IMR-90 (cell line): ENCODE results near the gene NUP210L. TPM values are rescaled to one million over a fixed set of nuclear protein-coding genes. Genes with fewer than 3 reads are reported as not detected.

Source experiments
- ATAC-seq: fragments of 200-7000 bp; cut with Tn5 transposase; 2 replicates; pipeline ENCODE4 v1.9.1; 2020; ENCODE audit warnings: low read depth, mild to moderate bottlenecking, moderate library complexity
- BruUV-seq: library from RNA; stranded (reverse); fragments of 400-500 nt; replicated peaks from 2 replicates; lab custom pipeline; 2021; lab: Mats Ljungman, UMichigan
- CTCF ChIA-PET: fragments of 300-600 bp; formaldehyde crosslinking; extraction: SDS; loops from one replicate; lab custom pipeline; 2021; ENCODE audit warnings: antibody characterized with exemption; lab: Yijun Ruan, JAX
- POLR2A ChIA-PET: fragments of 300-600 bp; sonication (Branson Sonifier 250); formaldehyde crosslinking; loops from one replicate; lab custom pipeline; 2022; ENCODE audit warnings: antibody characterized with exemption; ENCODE audit not compliant: unreplicated experiment; lab: Charles Lee
- DNase-seq: peaks from one replicate; pipeline ENCODE4 v3.0.0; 2013
- H2AFZ ChIP-seq: replicated peaks from 2 replicates; pipeline ENCODE3; 2013; ENCODE audit warnings: low read length, mild to moderate bottlenecking; ENCODE audit not compliant: poor library complexity
- H2AK5ac ChIP-seq: 2 replicates; pipeline ENCODE4 v1.6.1; 2013; ENCODE audit warnings: low read depth, low read length, inconsistent platforms
- H2AK9ac ChIP-seq: replicated peaks from 2 replicates; pipeline ENCODE3; 2013; ENCODE audit warnings: mild to moderate bottlenecking, low read depth, low read length, moderate library complexity; ENCODE audit not compliant: poor library complexity
- H2BK120ac ChIP-seq: 2 replicates; pipeline ENCODE4 v1.6.1; 2013; ENCODE audit warnings: low read depth, low read length, inconsistent platforms
- H2BK15ac ChIP-seq: 3 replicates; pipeline ENCODE4 v1.6.1; 2013; ENCODE audit warnings: low read depth, low read length, inconsistent platforms
- H2BK20ac ChIP-seq: 2 replicates; pipeline ENCODE4 v1.6.1; 2013; ENCODE audit warnings: low read depth, mild to moderate bottlenecking, inconsistent platforms, low read length, moderate library complexity
- H2BK5ac ChIP-seq: 2 replicates; pipeline ENCODE4 v1.6.1; 2013; ENCODE audit warnings: mild to moderate bottlenecking, low read depth, low read length, inconsistent platforms; ENCODE audit not compliant: poor library complexity, severe bottlenecking
- H3K14ac ChIP-seq: replicated peaks from 2 replicates; pipeline ENCODE4 v1.6.1; 2013; ENCODE audit warnings: low read depth, low read length, inconsistent platforms
- H3K18ac ChIP-seq: 2 replicates; pipeline ENCODE4 v1.6.1; 2013; ENCODE audit warnings: low read depth, low read length, control low read depth
- H3K23ac ChIP-seq: 2 replicates; pipeline ENCODE4 v1.6.1; 2013; ENCODE audit warnings: low read depth, low read length, inconsistent platforms
- H3K27ac ChIP-seq: 2 replicates; pipeline ENCODE4 v1.5.1; 2013; ENCODE audit warnings: mild to moderate bottlenecking, control low read depth, low read length; ENCODE audit not compliant: insufficient read depth
- H3K27me3 ChIP-seq: 2 replicates; pipeline ENCODE4 v1.6.1; 2013; ENCODE audit warnings: low read length; ENCODE audit not compliant: control insufficient read depth, insufficient read depth
- H3K36me3 ChIP-seq: 2 replicates; pipeline ENCODE4 v1.6.1; 2013; ENCODE audit warnings: low read length, mixed read lengths; ENCODE audit not compliant: control insufficient read depth, insufficient read depth
- H3K4ac ChIP-seq: 2 replicates; pipeline ENCODE4 v1.6.1; 2013; ENCODE audit warnings: low read depth, low read length, inconsistent platforms
- H3K4me1 ChIP-seq: 2 replicates; pipeline ENCODE4 v1.6.1; 2013; ENCODE audit warnings: low read length, mixed read lengths; ENCODE audit not compliant: control insufficient read depth, insufficient read depth
- H3K4me2 ChIP-seq: 2 replicates; pipeline ENCODE4 v1.6.1; 2013; ENCODE audit warnings: low read depth, mild to moderate bottlenecking, control low read depth, low read length, moderate library complexity
- H3K4me3 ChIP-seq: 2 replicates; pipeline ENCODE4 v1.5.1; 2013; ENCODE audit warnings: low read depth, mild to moderate bottlenecking, control low read depth, low read length, moderate library complexity; ENCODE audit not compliant: insufficient read depth
- H3K56ac ChIP-seq: 2 replicates; pipeline ENCODE4 v1.6.1; 2013; ENCODE audit warnings: low read length, inconsistent platforms; ENCODE audit not compliant: insufficient read depth; ENCODE audit errors: extremely low read depth
- H3K79me1 ChIP-seq, 2 experiments: 2 replicates each; pipeline ENCODE4 v1.6.1; 2013; ENCODE audit warnings: low read length in 2 of 2, inconsistent platforms in 1 of 2, low read depth in 1 of 2
- H3K9ac ChIP-seq: 2 replicates; pipeline ENCODE4 v1.6.1; 2013; ENCODE audit warnings: low read depth, low read length, control low read depth
- H3K9me1 ChIP-seq: 2 replicates; pipeline ENCODE4 v1.6.1; 2013; ENCODE audit warnings: low read length, inconsistent platforms; ENCODE audit not compliant: insufficient read depth
- H3K9me3 ChIP-seq: 2 replicates; pipeline ENCODE4 v1.6.1; 2013; ENCODE audit warnings: low read length; ENCODE audit not compliant: control insufficient read depth, insufficient read depth
- H4K20me1 ChIP-seq: 2 replicates; pipeline ENCODE4 v1.6.1; 2013; ENCODE audit warnings: low read length, inconsistent platforms; ENCODE audit not compliant: insufficient read depth
- H4K5ac ChIP-seq: 2 replicates; pipeline ENCODE4 v1.6.1; 2013; ENCODE audit warnings: mild to moderate bottlenecking, low read depth, low read length, control low read depth
- H4K8ac ChIP-seq, 2 experiments: 2 replicates each; pipeline ENCODE4 v1.6.1; 2013; ENCODE audit warnings: low read depth in 2 of 2, low read length in 2 of 2, control low read depth in 1 of 2, inconsistent platforms in 1 of 2
- H4K91ac ChIP-seq: 2 replicates; pipeline ENCODE4 v1.6.1; 2013; ENCODE audit warnings: low read depth, low read length, inconsistent platforms; ENCODE audit not compliant: insufficient read depth
- MAZ ChIP-seq: IDR thresholded peaks from 2 replicates; pipeline ENCODE4 v1.6.1; 2012; ENCODE audit warnings: low read depth, mild to moderate bottlenecking, low read length, improper control_type of control experiment, moderate library complexity, borderline replicate concordance
- NFE2L2 ChIP-seq: fragments of 150-350 bp; IDR thresholded peaks from 2 replicates; pipeline ENCODE4 v1.6.1; 2016; ENCODE audit warnings: low read depth, mild to moderate bottlenecking, low read length
- POLR2A ChIP-seq: IDR thresholded peaks from 2 replicates; pipeline ENCODE4 v1.6.1; 2012; ENCODE audit warnings: mild to moderate bottlenecking, low read depth, low read length
- WGBS, 2 experiments: methylation state at CpG; one replicate each; pipeline versions ENCODE4 v1.1.5 to v1.1.7; 2013; ENCODE audit warnings: missing lambda C conversion rate in 2 of 2; ENCODE audit not compliant: insufficient read length in 1 of 2; ENCODE audit errors: extremely low coverage in 2 of 2; 5-methylcytosine and 5-hydroxymethylcytosine counted together
- dilution Hi-C: fragments of 300-500 bp; cut with HindIII; formaldehyde crosslinking; loops from one replicate; pipeline ENCODE4 v1.14.3; 2018; ENCODE audit warnings: low sequenced_read_pairs; ENCODE audit not compliant: unreplicated experiment
- in situ Hi-C: fragments of 300-500 bp; cut with MboI; formaldehyde crosslinking; loops from 3 replicates; pipeline ENCODE4 v1.14.3; 2019; ENCODE audit warnings: low sequenced_read_pairs, inconsistent platforms, mixed read lengths
- intact Hi-C: fragments of 100-400 bp; cut with micrococcal nuclease; formaldehyde crosslinking; loops from 2 replicates; pipeline ENCODE4 v1.10.0; 2022
- polyA plus RNA-seq, 3 experiments: library from polyadenylated mRNA; depleted of rRNA; stranded (reverse); fragments of >200 nt; gene quantifications; 2 replicates each; pipeline ENCODE4 v1.2.3, GENCODE V29; 2012; ENCODE audit warnings: low replicate concordance in 1 of 3
- total RNA-seq: library from RNA; depleted of rRNA; stranded (reverse); fragments of >200 nt; gene quantifications from 2 replicates; pipeline ENCODE4 v1.2.3, GENCODE V29; 2012
- TF ChIP-seq, protein P1 (sequence below): conservative IDR thresholded peaks from 2 replicates; pipeline ENCODE4 v1.5.1; 2012; ENCODE audit warnings: mild to moderate bottlenecking, low read depth, low read length, improper control_type of control experiment

NUP210L gene
- total and polyA plus RNA-seq, 2 of the 4 experiments (the other 2 are of a cell fraction) = under 0.01 to 0.02 TPM

DNA sequence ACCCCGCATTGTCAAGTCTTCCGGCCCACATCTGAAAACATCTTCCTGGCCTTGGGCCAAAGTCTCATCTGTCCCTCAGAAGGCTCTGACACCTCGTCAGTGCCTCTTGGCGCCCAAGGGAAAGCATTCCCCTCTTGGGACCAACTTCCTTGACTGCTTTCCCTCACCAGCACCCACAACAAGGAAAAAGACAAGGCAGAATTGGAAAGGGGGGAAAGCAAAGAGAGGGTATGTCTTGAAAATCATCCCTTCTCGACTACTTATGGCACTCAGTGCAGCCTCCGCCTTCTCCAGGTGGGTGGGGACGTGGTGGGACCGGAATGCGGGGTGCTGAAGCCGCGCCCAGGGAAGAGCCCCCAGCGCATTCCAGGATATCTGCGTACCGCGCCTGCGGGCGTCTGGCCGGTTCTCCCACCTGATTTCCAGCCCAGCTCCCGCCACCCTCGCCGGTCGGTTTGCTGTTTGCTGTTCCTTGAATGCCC lies 191.0 kb downstream of the NUP210L start (continued):
- TF ChIP-seq NFE2L2 = no peak

DNA sequence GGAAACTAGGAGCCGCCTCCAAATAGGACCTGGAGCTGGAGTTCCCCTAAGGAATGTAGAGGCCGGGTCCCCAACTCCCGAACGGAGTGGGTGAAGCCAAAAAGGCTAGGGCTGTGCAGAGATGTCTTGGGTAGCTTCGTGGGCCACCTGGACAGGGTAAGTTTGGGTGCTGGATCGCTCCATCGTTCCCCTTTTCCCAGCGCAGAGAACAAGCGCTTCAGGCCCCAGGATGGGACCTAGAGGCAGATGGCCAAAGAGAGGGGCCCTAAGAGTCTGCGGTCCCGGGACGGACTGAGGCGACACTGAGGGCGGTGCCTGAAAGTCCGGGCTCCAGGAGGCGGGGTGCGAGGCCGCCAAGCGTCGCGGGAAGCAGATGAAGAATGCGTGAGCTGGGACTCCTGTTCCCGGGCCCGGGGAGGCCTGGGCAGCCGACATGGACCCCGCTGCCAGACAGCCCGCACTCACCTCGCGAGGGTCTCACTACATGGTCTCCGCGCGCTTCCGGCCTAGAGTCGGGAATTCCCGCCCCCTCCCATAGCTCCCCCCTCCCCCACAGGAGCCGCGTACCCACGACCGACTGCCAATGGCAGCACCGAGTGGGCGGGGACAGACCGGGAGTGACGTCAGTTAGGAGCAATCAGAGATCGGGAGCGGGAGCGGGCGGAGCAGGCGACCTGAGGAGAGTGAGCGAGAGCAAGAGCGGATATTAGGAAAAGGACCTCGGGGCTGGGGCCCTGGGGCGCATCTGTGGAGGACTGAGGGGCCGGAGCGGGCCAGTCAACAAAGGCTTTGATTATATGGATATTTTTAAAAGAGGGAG lies 191.6 kb downstream of the NUP210L start, which contains the start of gene SLC39A1:
TSS of gene SLC39A1 (minus strand) at position 508 of the 820 bp plus-strand sequence. CDS start 822 bp downstream, outside the sequence.
- in situ Hi-C loops = loop anchor here (25.0 kb wide), 1 partner anchor 426 kb away; the partner anchor contains the start of genes S100A3, S100A4, S100A5 and S100A6
- Histone ChIP-seq H3K9me1 (peaks cover 13% of the 10 kb centered on the region; the same call in 1 of the 2 replicates), H3K4me3 (peak within 1 kb of the TSS; percentile 76), H3K4me1 (peaks cover 7% of the 10 kb centered on the region), H3K27me3 (no peaks in the 10 kb centered on the region), H3K27ac (peak within 1 kb of the TSS; percentile 92), H4K20me1 (peaks cover 4% of the 10 kb centered on the region), H3K4me2 (peak within 1 kb of the TSS; percentile 92), H3K79me1 (peaks cover 10 to 61% of the 10 kb centered on the region in 2 experiments; a peak in 3 of 4 replicates), H2AFZ (peak within 1 kb of the TSS; percentile 98), H4K8ac (peak within 1 kb of the TSS; percentile 70 to 92), H2BK20ac (peak within 1 kb of the TSS; percentile 58; the same call in 1 of the 2 replicates), H4K5ac (peak within 1 kb of the TSS; percentile 78), H3K36me3 (peaks cover 13% of the 10 kb centered on the region; the same call in 1 of the 2 replicates), H3K18ac (peak within 1 kb of the TSS; percentile 64), H2BK5ac (peak within 1 kb of the TSS; percentile 92), H3K9me3 (no peaks in the 10 kb centered on the region), H3K56ac (peak within 1 kb of the TSS; percentile 87), H4K91ac (peak within 1 kb of the TSS; percentile 86), H2BK120ac (peak within 1 kb of the TSS; percentile 72), H3K4ac (peak within 1 kb of the TSS; percentile 97), H3K9ac (peak within 1 kb of the TSS; percentile 92), H3K23ac (peak within 1 kb of the TSS; percentile 98), H3K14ac (peak within 1 kb of the TSS; percentile 97), H2AK9ac (peak within 1 kb of the TSS; percentile 99), H2BK15ac (peak within 1 kb of the TSS; percentile 42; the same call in 1 of the 3 replicates), H2AK5ac (peak within 1 kb of the TSS; percentile 96)
- intact Hi-C loops = loop anchor here (2.0 kb wide), 1 partner anchor 24 kb away; the partner anchor contains the start of gene RAB13
- DNase-seq = peak; percentile 95
- POLR2A ChIA-PET = interaction anchor here (1.1 kb wide), 1 partner anchor 14 kb away, joined by 3 read pairs; the partner anchor contains the start of gene JTB
- TF ChIP-seq MAZ (peak; percentile 66; the same call in 1 of the 2 replicates), POLR2A (peak; percentile 68; the same call in 1 of the 2 replicates)
- TF ChIP-seq, protein P1, sequence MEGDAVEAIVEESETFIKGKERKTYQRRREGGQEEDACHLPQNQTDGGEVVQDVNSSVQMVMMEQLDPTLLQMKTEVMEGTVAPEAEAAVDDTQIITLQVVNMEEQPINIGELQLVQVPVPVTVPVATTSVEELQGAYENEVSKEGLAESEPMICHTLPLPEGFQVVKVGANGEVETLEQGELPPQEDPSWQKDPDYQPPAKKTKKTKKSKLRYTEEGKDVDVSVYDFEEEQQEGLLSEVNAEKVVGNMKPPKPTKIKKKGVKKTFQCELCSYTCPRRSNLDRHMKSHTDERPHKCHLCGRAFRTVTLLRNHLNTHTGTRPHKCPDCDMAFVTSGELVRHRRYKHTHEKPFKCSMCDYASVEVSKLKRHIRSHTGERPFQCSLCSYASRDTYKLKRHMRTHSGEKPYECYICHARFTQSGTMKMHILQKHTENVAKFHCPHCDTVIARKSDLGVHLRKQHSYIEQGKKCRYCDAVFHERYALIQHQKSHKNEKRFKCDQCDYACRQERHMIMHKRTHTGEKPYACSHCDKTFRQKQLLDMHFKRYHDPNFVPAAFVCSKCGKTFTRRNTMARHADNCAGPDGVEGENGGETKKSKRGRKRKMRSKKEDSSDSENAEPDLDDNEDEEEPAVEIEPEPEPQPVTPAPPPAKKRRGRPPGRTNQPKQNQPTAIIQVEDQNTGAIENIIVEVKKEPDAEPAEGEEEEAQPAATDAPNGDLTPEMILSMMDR = no peak
- CTCF ChIA-PET = interaction anchor here (1.4 to 2.1 kb wide), 3 partner anchors 13 to 23 kb away, joined by 3 to 10 read pairs (median 8); partner anchors contain the start of genes DENND4B and RAB13
- no TSS peak for BruUV-seq
- 2% methylated on average over 19 of the region's 54 CpGs; no CpG with 5 or more reads in 1 of the 2 experiments for WGBS, 2 experiments
- ATAC-seq = peak; percentile 76
- dilution Hi-C loops = no loop called here
